Measurements from ENCODE around the gene MGLL.
"Not testable (repeated sequence)": the region's sequence is repeated elsewhere in the genome, so short reads cannot be mapped to it uniquely, and the experiment has no call there.

The MGLL gene

GRCh38 chr3:127718916-127719290 is 103.4 kb downstream of the MGLL start:
- DNase-seq = no peak

- DNase-seq = no peak
These were observed 103.9 kb downstream of the MGLL start for GRCh38 chr3:127718245-127718915.

- no peak for DNase-seq
These were observed 104.7 kb downstream of the MGLL start for GRCh38 chr3:127717357-127718244.

GRCh38 chr3:127716384-127716783 is 105.9 kb downstream of the MGLL start:
- no peak for DNase-seq

- DNase-seq = no peak
These were observed 106.8 kb downstream of the MGLL start for GRCh38 chr3:127715532-127715931.

GRCh38 chr3:127714866-127715265 is 107.4 kb downstream of the MGLL start:
- DNase-seq = no peak

GRCh38 chr3:127714125-127714571 is 108.2 kb downstream of the MGLL start:
- no peak for DNase-seq

- DNase-seq = no peak
These were observed 109.2 kb downstream of the MGLL start for GRCh38 chr3:127712881-127713771.

GRCh38 chr3:127712461-127712860 is 109.9 kb downstream of the MGLL start:
- DNase-seq = no peak

GRCh38 chr3:127711896-127712295 is 110.4 kb downstream of the MGLL start:
- no peak for DNase-seq

- DNase-seq = no peak
These were observed 111.2 kb downstream of the MGLL start for GRCh38 chr3:127711021-127711695.

- DNase-seq = no peak
These were observed 112.0 kb downstream of the MGLL start for GRCh38 chr3:127710155-127710941.

GRCh38 chr3:127709320-127710060 is 112.8 kb downstream of the MGLL start:
- DNase-seq = no peak

- DNase-seq = no peak
These were observed 113.5 kb downstream of the MGLL start for GRCh38 chr3:127708837-127709236.

GRCh38 chr3:127707851-127708411 is 114.4 kb downstream of the MGLL start:
- DNase-seq = no peak

GRCh38 chr3:127706785-127707351 is 115.4 kb downstream of the MGLL start:
- DNase-seq = no peak

GRCh38 chr3:127706312-127706711 is 116.0 kb downstream of the MGLL start:
- DNase-seq = no peak

GRCh38 chr3:127704840-127705239 is 117.5 kb downstream of the MGLL start:
- DNase-seq = not testable (repeated sequence)

GRCh38 chr3:127702151-127702578 is 120.2 kb downstream of the MGLL start:
- DNase-seq = no peak

- no peak for DNase-seq
These were observed 120.9 kb downstream of the MGLL start for GRCh38 chr3:127701280-127701911.

Data from CD4-positive, alpha-beta T cell treated with Interleukin-10 for 1 hour (primary cell).